Glutamatergic neuron (in vitro differentiated cells): ENCODE data around the gene MAGEB4. TPM values are rescaled to one million over a fixed set of nuclear protein-coding genes. Genes with fewer than 3 reads are reported as not detected.

Source experiments
- DNase-seq: peaks from one replicate; pipeline ENCODE4 v3.0.0; 2022
- H3K27ac Mint-ChIP-seq: one replicate; pipeline ENCODE4 v1.8.0; 2020; ENCODE audit warnings: mild to moderate bottlenecking, mixed read lengths, inconsistent platforms; ENCODE audit not compliant: unreplicated experiment
- H3K27me3 Mint-ChIP-seq: one replicate; pipeline ENCODE4 v1.8.0; 2020; ENCODE audit warnings: mild to moderate bottlenecking, moderate library complexity, mixed read lengths, inconsistent platforms; ENCODE audit not compliant: unreplicated experiment
- H3K36me3 Mint-ChIP-seq: one replicate; pipeline ENCODE4 v1.8.0; 2020; ENCODE audit warnings: mild to moderate bottlenecking, mixed read lengths, inconsistent platforms; ENCODE audit not compliant: unreplicated experiment
- H3K4me1 Mint-ChIP-seq: one replicate; pipeline ENCODE4 v1.8.0; 2020; ENCODE audit warnings: mild to moderate bottlenecking, low read depth, mixed read lengths, inconsistent platforms; ENCODE audit not compliant: unreplicated experiment
- H3K4me3 Mint-ChIP-seq: one replicate; pipeline ENCODE4 v1.8.0; 2020; ENCODE audit warnings: mild to moderate bottlenecking, mixed read lengths, inconsistent platforms; ENCODE audit not compliant: unreplicated experiment
- H3K9me3 Mint-ChIP-seq: one replicate; pipeline ENCODE4 v1.8.0; 2020; ENCODE audit warnings: mild to moderate bottlenecking, moderate library complexity, mixed read lengths, inconsistent platforms; ENCODE audit not compliant: unreplicated experiment
- CTCF ChIP-seq: fragments of 200-600 bp; sonication (generic); IDR thresholded peaks from one replicate; pipeline ENCODE4 v1.5.0; 2021; ENCODE audit not compliant: partially characterized antibody, unreplicated experiment
- total RNA-seq: library from RNA; stranded (reverse); fragmentation: NEBNext Ultra II Directional; extraction: Animal tissue kit (Norgen Biotek cat#: 25700); gene quantifications from one replicate; pipeline ENCODE4 v1.2.1, GENCODE V29; 2021; ENCODE audit not compliant: unreplicated experiment

MAGEB4 gene
- total RNA-seq, 1 donor from 2014 or later = not detected

GRCh38 chrX:30230395-30230794, 11.4 kb upstream of the MAGEB4 start, which contains the start of gene MAGEB3:
MAGEB3 (plus strand) TSS chrX:30230657; CDS start chrX:30235925, 5,268 bp downstream.
- no peak for TF ChIP-seq CTCF
- H3K36me3 Mint-ChIP-seq = no peaks in the 10 kb centered on the region
- no peak for DNase-seq
- H3K27ac Mint-ChIP-seq = no peak within 1 kb of the TSS
- H3K9me3 Mint-ChIP-seq = no peaks in the 10 kb centered on the region
- H3K4me3 Mint-ChIP-seq = no peak within 1 kb of the TSS
- H3K27me3 Mint-ChIP-seq = peaks cover 3% of the 10 kb centered on the region
- H3K4me1 Mint-ChIP-seq = no peaks in the 10 kb centered on the region

DNA sequence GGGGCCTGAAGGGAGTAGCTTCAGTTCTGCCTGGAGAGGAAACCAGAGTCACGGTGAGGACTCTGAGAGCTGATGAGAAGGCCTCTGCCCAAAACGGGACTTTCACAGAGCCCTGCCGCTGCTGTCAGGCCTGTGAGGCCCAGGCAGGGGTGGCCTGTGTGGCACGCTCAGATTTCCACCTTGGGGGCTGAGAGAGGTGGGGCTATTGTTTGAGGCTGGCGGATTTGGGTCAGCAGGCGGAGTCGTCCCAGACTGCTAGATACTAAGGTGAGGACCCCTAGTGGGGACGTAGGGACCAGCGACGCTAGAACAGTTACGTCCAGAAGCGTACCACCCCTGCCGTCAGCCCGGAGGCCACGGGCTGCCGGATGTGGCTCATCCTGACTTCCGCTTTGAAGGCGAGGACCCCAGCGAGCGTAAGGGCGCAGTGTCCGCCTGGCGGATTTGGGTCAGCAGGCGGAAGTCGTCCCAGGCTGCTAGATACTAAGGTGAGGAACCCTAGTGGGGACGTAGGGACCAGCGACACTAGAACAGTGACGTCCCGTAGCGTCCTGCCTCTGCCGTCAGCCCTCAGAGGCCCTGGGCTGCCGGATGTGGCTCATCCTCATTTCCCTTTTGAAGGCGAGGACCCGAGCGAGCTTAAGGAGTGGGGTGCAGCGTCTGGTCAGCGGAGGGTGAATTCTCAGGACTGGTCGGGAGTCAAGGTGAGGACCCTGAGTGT, 5.1 kb downstream of the MAGEB4 start, which contains the start of gene MAGEB1:
Gene MAGEB1, plus strand, starts transcription at position 378 of the 721 bp plus-strand sequence. CDS start 3,348 bp downstream, outside the sequence.
- no peaks in the 10 kb centered on the region for H3K36me3 Mint-ChIP-seq
- H3K9me3 Mint-ChIP-seq = no peaks in the 10 kb centered on the region
- no peaks in the 10 kb centered on the region for H3K4me1 Mint-ChIP-seq
- no peak within 1 kb of the TSS for H3K27ac Mint-ChIP-seq
- H3K4me3 Mint-ChIP-seq = no peak within 1 kb of the TSS
- no peak for DNase-seq
- TF ChIP-seq CTCF = no peak
- H3K27me3 Mint-ChIP-seq = no peaks in the 10 kb centered on the region

DNA sequence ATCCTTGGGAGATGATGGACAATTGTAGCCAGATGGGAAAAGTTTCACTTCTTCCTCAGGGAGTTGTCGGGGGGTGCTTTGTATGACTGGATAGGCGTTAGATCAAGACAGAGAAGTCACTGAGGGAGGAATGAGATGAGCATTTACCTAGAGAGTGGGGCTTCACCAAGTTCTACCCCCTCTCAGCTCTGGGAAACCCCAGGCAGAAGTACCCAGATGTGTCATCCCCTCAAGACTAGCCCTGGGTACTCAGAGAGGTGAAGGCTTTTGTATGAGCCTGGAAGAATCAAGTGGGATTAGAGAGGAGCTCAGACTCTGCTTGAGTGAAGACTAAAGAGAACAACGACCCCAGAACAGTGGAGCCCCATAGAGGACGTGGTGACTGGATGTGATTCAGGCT, 7.1 kb downstream of the MAGEB4 start:
- no peaks in the 10 kb centered on the region for H3K27me3 Mint-ChIP-seq
- no peak for DNase-seq
- H3K4me1 Mint-ChIP-seq = no peaks in the 10 kb centered on the region
- H3K36me3 Mint-ChIP-seq = no peaks in the 10 kb centered on the region
- no peak overlapping the region for H3K27ac Mint-ChIP-seq
- no peak for TF ChIP-seq CTCF
- no peak overlapping the region for H3K4me3 Mint-ChIP-seq
- no peaks in the 10 kb centered on the region for H3K9me3 Mint-ChIP-seq

- Mint-ChIP-seq H3K27me3 (no peaks in the 10 kb centered on the region), H3K27ac (no peak overlapping the region), H3K4me1 (no peaks in the 10 kb centered on the region), H3K4me3 (no peak overlapping the region), H3K9me3 (peaks cover 2% of the 10 kb centered on the region), H3K36me3 (no peaks in the 10 kb centered on the region)
- no peak for TF ChIP-seq CTCF
- no peak for DNase-seq
Measured at GRCh38 chrX:30253257-30253656, 11.5 kb downstream of the MAGEB4 start.

GRCh38 chrX:30259927-30260326, 18.1 kb downstream of the MAGEB4 start:
- peaks cover 2% of the 10 kb centered on the region for H3K9me3 Mint-ChIP-seq
- H3K36me3 Mint-ChIP-seq = no peaks in the 10 kb centered on the region
- no peak overlapping the region for H3K4me3 Mint-ChIP-seq
- H3K27ac Mint-ChIP-seq = no peak overlapping the region
- H3K4me1 Mint-ChIP-seq = no peaks in the 10 kb centered on the region
- no peak for DNase-seq
- no peaks in the 10 kb centered on the region for H3K27me3 Mint-ChIP-seq
- no peak for TF ChIP-seq CTCF
